Measurements from ENCODE around the gene PCDHA4. TPM values are rescaled to one million over a fixed set of nuclear protein-coding genes. Genes with fewer than 3 reads are reported as not detected.
"Not testable (repeated sequence)": the region's sequence is repeated elsewhere in the genome, so short reads cannot be mapped to it uniquely, and the experiment has no call there.

The PCDHA4 gene
- total and polyA plus RNA-seq, 2 of the 13 experiments (the other 11 are each of a cell fraction or from before 2014, with no cell fraction given) = not detected

DNA sequence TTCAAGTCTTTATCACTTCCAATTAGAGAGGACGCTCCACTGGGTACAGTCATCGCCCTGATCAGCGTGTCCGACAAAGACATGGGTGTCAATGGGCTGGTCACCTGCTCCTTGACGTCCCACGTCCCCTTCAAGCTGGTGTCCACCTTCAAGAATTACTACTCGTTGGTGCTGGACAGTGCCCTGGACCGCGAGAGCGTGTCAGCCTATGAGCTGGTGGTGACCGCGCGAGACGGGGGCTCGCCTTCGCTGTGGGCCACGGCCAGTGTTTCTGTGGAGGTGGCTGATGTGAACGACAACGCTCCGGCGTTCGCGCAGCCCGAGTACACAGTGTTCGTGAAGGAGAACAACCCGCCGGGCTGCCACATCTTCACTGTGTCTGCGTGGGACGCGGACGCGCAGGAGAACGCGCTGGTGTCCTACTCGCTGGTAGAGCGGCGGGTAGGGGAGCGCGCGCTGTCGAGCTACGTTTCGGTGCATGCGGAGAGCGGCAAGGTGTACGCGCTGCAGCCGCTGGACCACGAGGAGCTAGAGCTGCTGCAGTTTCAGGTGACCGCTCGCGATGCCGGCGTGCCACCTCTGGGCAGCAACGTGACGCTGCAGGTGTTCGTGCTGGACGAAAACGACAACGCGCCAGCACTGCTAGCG lies 1.5 kb downstream of the PCDHA4 start:
- 89% methylated on average over 62 of the region's 62 CpGs for WGBS (ENCODE audit: low lambda C conversion rate)
- H3K4me3 ChIP-seq (replicated peaks in 1 of 3; ENCODE audit: insufficient read depth in 1 of 3, low read depth in 2 of 3, low read length in 3 of 3); H3K4me2 ChIP-seq (ENCODE audit: low read depth, low read length); H3K79me2 ChIP-seq (ENCODE audit: insufficient read depth, low read length); H3K9ac ChIP-seq (ENCODE audit: insufficient read depth, low read depth, low read length); H2AFZ ChIP-seq (ENCODE audit: low read length); BruUV-seq (replicated peaks); ATAC-seq; H3K27me3 ChIP-seq (ENCODE audit: control insufficient read depth in 1 of 2, insufficient read depth in 2 of 2, low read length in 2 of 2); H4K20me1 ChIP-seq (ENCODE audit: insufficient read depth, low read length); H3K27ac ChIP-seq (ENCODE audit: extremely low read length, insufficient read depth, low read length); CTCF ChIA-PET (ENCODE audit: low intra/inter-chr PET ratio, low total read pairs); H3K36me3 ChIP-seq (replicated peaks in 1 of 2; ENCODE audit: control insufficient read depth in 1 of 2, insufficient read depth in 2 of 2, low read length in 2 of 2); H3K4me1 ChIP-seq (ENCODE audit: insufficient read depth, low read length); POLR2A ChIA-PET; intact Hi-C loops (cut with micrococcal nuclease; ENCODE audit: unreplicated experiment); in situ Hi-C loops (cut with HindIII; ENCODE audit: extremely low pct_ligation_motif_present, low pct_unique_long_range_greater_than_20kb); FAIRE-seq; DNase-seq (ENCODE audit: low spot score): not testable (repeated sequence)
- H3K9me3 ChIP-seq (ENCODE audit: low read length) = peaks cover 12% of the 10 kb centered on the region; the same call in 1 of the 2 replicates

- H3K36me3 ChIP-seq (replicated peaks in 1 of 2; ENCODE audit: control insufficient read depth in 1 of 2, insufficient read depth in 2 of 2, low read length in 2 of 2) = no peaks in the 10 kb centered on the region
- WGBS (ENCODE audit: low lambda C conversion rate) = 86% methylated on average over 26 of the region's 43 CpGs
- ChIA-PET POLR2A (no interaction called here), CTCF (ENCODE audit: low intra/inter-chr PET ratio, low total read pairs) (no interaction called here)
- H3K27me3 ChIP-seq (ENCODE audit: control insufficient read depth in 1 of 2, insufficient read depth in 2 of 2, low read length in 2 of 2) = no peaks in the 10 kb centered on the region; a peak in 1 of 5 replicates
- in situ Hi-C loops (cut with HindIII; ENCODE audit: extremely low pct_ligation_motif_present, low pct_unique_long_range_greater_than_20kb) (no loop called here), intact Hi-C loops (cut with micrococcal nuclease; ENCODE audit: unreplicated experiment) (no loop called here)
- H2AFZ ChIP-seq (ENCODE audit: low read length) = no peak overlapping the region
- no peak overlapping the region for H3K27ac ChIP-seq (ENCODE audit: extremely low read length, insufficient read depth, low read length)
- H3K79me2 ChIP-seq (ENCODE audit: insufficient read depth, low read length) = no peaks in the 10 kb centered on the region
- H3K4me3 ChIP-seq (replicated peaks in 1 of 3; ENCODE audit: insufficient read depth in 1 of 3, low read depth in 2 of 3, low read length in 3 of 3) = no peak overlapping the region
- H3K4me2 ChIP-seq (ENCODE audit: low read depth, low read length) = no peak overlapping the region
- no TSS peak for BruUV-seq (replicated peaks)
- ATAC-seq (no peak), FAIRE-seq (no peak), DNase-seq (ENCODE audit: low spot score) (no peak)
- peaks cover 11% of the 10 kb centered on the region; the same call in 1 of the 2 replicates for H3K9me3 ChIP-seq (ENCODE audit: low read length)
- no peaks in the 10 kb centered on the region for H4K20me1 ChIP-seq (ENCODE audit: insufficient read depth, low read length)
- no peaks in the 10 kb centered on the region for H3K4me1 ChIP-seq (ENCODE audit: insufficient read depth, low read length)
- H3K9ac ChIP-seq (ENCODE audit: insufficient read depth, low read depth, low read length) = no peak overlapping the region
- no peak for TF ChIP-seq RBM39 (IDR thresholded peaks at IDR 0.05; ENCODE audit: low read depth, low read length, poor library complexity, severe bottlenecking)
- no peak for TF ChIP-seq U2AF2 (IDR thresholded peaks at IDR 0.05; ENCODE audit: low read depth, low read length)
- no peak for TF ChIP-seq SIX1 (CRISPR knock-in tag; IDR thresholded peaks at IDR 0.05; ENCODE audit: borderline replicate concordance)
- TF ChIP-seq ZNF383 (CRISPR knock-in tag; IDR thresholded peaks at IDR 0.05; ENCODE audit: borderline replicate concordance) = no peak
- TF ChIP-seq, protein P1, sequence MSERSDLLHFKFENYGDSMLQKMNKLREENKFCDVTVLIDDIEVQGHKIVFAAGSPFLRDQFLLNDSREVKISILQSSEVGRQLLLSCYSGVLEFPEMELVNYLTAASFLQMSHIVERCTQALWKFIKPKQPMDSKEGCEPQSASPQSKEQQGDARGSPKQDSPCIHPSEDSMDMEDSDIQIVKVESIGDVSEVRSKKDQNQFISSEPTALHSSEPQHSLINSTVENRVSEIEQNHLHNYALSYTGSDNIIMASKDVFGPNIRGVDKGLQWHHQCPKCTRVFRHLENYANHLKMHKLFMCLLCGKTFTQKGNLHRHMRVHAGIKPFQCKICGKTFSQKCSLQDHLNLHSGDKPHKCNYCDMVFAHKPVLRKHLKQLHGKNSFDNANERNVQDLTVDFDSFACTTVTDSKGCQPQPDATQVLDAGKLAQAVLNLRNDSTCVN (CRISPR knock-in tag; IDR thresholded peaks at IDR 0.05; ENCODE audit: borderline replicate concordance) = no peak
- no peak for TF ChIP-seq ZUFSP (CRISPR knock-in tag; IDR thresholded peaks at IDR 0.05; ENCODE audit: borderline replicate concordance)
- no peak for TF ChIP-seq SNAI1 (CRISPR knock-in tag; IDR thresholded peaks at IDR 0.05; ENCODE audit: borderline replicate concordance)
- TF ChIP-seq, protein P2, sequence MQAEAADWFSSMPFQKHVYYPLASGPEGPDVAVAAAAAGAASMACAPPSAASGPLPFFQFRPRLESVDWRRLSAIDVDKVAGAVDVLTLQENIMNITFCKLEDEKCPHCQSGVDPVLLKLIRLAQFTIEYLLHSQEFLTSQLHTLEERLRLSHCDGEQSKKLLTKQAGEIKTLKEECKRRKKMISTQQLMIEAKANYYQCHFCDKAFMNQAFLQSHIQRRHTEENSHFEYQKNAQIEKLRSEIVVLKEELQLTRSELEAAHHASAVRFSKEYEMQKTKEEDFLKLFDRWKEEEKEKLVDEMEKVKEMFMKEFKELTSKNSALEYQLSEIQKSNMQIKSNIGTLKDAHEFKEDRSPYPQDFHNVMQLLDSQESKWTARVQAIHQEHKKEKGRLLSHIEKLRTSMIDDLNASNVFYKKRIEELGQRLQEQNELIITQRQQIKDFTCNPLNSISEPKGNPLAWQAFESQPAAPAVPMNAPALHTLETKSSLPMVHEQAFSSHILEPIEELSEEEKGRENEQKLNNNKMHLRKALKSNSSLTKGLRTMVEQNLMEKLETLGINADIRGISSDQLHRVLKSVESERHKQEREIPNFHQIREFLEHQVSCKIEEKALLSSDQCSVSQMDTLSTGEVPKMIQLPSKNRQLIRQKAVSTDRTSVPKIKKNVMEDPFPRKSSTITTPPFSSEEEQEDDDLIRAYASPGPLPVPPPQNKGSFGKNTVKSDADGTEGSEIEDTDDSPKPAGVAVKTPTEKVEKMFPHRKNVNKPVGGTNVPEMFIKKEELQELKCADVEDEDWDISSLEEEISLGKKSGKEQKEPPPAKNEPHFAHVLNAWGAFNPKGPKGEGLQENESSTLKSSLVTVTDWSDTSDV (CRISPR knock-in tag; IDR thresholded peaks at IDR 0.05) = no peak
- TF ChIP-seq YEATS4 (CRISPR knock-in tag; IDR thresholded peaks at IDR 0.05; ENCODE audit: borderline replicate concordance) = no peak
- TF ChIP-seq, protein P3, sequence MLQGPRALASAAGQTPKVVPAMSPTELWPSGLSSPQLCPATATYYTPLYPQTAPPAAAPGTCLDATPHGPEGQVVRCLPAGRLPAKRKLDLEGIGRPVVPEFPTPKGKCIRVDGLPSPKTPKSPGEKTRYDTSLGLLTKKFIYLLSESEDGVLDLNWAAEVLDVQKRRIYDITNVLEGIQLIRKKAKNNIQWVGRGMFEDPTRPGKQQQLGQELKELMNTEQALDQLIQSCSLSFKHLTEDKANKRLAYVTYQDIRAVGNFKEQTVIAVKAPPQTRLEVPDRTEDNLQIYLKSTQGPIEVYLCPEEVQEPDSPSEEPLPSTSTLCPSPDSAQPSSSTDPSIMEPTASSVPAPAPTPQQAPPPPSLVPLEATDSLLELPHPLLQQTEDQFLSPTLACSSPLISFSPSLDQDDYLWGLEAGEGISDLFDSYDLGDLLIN (CRISPR knock-in tag; IDR thresholded peaks at IDR 0.05; ENCODE audit: borderline replicate concordance) = no peak
Observed at GRCh38 chr5:140808889-140809291, 2.0 kb downstream of the PCDHA4 start.

Measured in HepG2 (cell line).